ENCODE results near the gene DEPDC4.

Gene DEPDC4

GRCh38 chr12:100197486-100197885 lies 69.4 kb downstream of the DEPDC4 start:
- CTCF ChIA-PET: no interaction called here
- no peaks in the 10 kb centered on the region for H3K27me3 ChIP-seq (replicated peaks in 2 of 5; ENCODE audit: control insufficient read depth in 4 of 5, insufficient read depth in 5 of 5, low read length in 4 of 5)

GRCh38 chr12:100193085-100193484 lies 73.8 kb downstream of the DEPDC4 start:
- H3K9me3 ChIP-seq (ENCODE audit: control extremely low read depth in 1 of 5, control insufficient read depth in 4 of 5, insufficient read depth in 2 of 5, low read depth in 1 of 5, low read length in 4 of 5): no peaks in the 10 kb centered on the region
- ChIA-PET CTCF (no interaction called here), POLR2A (interaction anchor here (0.6 kb wide), 1 partner anchor 82 kb away, joined by 3 read pairs; no protein-coding TSS in a partner anchor)
- no peak for DNase-seq
- H3K4me3 ChIP-seq (ENCODE audit: control insufficient read depth in 1 of 7, extremely low read depth in 1 of 7, insufficient read depth in 4 of 7, low read depth in 2 of 7, low read length in 6 of 7): no peak overlapping the region
- peaks cover 0 to 3% (median 0%) of the 10 kb centered on the region in 4 experiments for H3K4me1 ChIP-seq (ENCODE audit: control extremely low read depth in 1 of 4, control insufficient read depth in 4 of 4, insufficient read depth in 4 of 4, low read length in 3 of 4)
- H3K27ac ChIP-seq (ENCODE audit: insufficient read depth in 1 of 2, low read depth in 1 of 2, low read length in 2 of 2, poor library complexity in 1 of 2, severe bottlenecking in 2 of 2): no peak overlapping the region
- H3K27me3 ChIP-seq (replicated peaks in 2 of 5; ENCODE audit: control insufficient read depth in 4 of 5, insufficient read depth in 5 of 5, low read length in 4 of 5): no peaks in the 10 kb centered on the region
- 100% methylated on average over 1 of the region's 1 CpG for WGBS (ENCODE audit: insufficient coverage)
- peaks cover 0 to 11% (median 8%) of the 10 kb centered on the region in 4 experiments for H3K36me3 ChIP-seq (ENCODE audit: control insufficient read depth in 4 of 4, insufficient read depth in 4 of 4, low read length in 3 of 4)

More at GRCh38 chr12:100197486-100197885, 69.4 kb downstream of the DEPDC4 start:
- DNase-seq: no peak
- Histone ChIP-seq H3K27ac (ENCODE audit: insufficient read depth in 1 of 2, low read depth in 1 of 2, low read length in 2 of 2, poor library complexity in 1 of 2, severe bottlenecking in 2 of 2) (no peak overlapping the region), H3K4me3 (ENCODE audit: control insufficient read depth in 1 of 7, extremely low read depth in 1 of 7, insufficient read depth in 4 of 7, low read depth in 2 of 7, low read length in 6 of 7) (no peak overlapping the region), H3K9me3 (ENCODE audit: control extremely low read depth in 1 of 5, control insufficient read depth in 4 of 5, insufficient read depth in 2 of 5, low read depth in 1 of 5, low read length in 4 of 5) (no peaks in the 10 kb centered on the region), H3K36me3 (ENCODE audit: control insufficient read depth in 4 of 4, insufficient read depth in 4 of 4, low read length in 3 of 4) (peaks cover 0 to 6% (median 4%) of the 10 kb centered on the region in 4 experiments), H3K4me1 (ENCODE audit: control extremely low read depth in 1 of 4, control insufficient read depth in 4 of 4, insufficient read depth in 4 of 4, low read length in 3 of 4) (peaks cover 3 to 29% (median 16%) of the 10 kb centered on the region in 4 experiments)
- WGBS (ENCODE audit: insufficient coverage): 97% methylated on average over 4 of the region's 4 CpGs
- POLR2A ChIA-PET: no interaction called here
